CD4-positive, alpha-beta T cell treated with Interleukin-1 beta for 1 hour (primary cell): Measurements from ENCODE around the gene XYLT1.
"Not testable (repeated sequence)": the region's sequence is repeated elsewhere in the genome, so short reads cannot be mapped to it uniquely, and the experiment has no call there.

Experiments
- DNase-seq, 2 donors: peaks; one replicate each; pipeline ENCODE4 v3.0.0-alpha.2; 2020 to 2022

XYLT1 gene

GRCh38 chr16:17330044-17330443 is 140.7 kb downstream of the XYLT1 start:
- DNase-seq = no peak

DNA sequence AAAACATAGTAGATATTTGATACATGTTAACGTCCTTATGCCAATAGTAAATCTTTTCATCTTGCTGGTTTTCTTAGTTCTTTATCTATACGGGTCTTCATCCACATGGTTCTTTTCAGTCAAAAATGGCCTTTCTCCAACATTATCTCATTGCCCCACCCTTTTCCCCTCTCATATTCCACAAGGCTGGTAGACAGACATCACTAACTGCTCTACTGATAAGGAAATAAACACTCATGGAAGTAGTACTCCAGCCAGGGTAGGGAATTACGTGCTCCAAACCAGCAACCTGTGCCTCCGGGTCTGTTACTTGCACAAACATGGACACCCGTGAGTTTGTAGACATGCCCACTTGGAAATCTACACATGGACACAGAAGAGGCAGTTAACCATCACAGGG is 141.4 kb downstream of the XYLT1 start:
- no peak for DNase-seq

DNA sequence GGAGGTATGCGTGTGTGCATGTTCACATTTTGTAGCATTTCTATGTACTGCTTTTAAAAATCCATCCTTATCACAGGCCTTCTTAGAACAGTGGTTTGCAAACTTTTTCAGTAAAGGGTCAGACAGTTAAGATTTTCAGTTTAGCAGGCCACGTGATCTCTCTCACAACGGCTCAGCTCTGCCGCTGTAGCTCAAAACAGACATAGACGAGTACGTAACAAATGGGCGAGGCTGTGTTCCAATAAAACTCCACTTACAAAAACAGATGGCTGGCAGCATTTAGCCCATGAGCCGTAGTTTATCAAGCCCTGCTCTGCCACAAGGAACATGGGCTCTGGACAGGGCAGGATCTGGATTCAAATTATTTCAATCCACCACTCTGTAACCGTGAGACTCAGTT is 141.8 kb downstream of the XYLT1 start:
- no peak for DNase-seq

DNA sequence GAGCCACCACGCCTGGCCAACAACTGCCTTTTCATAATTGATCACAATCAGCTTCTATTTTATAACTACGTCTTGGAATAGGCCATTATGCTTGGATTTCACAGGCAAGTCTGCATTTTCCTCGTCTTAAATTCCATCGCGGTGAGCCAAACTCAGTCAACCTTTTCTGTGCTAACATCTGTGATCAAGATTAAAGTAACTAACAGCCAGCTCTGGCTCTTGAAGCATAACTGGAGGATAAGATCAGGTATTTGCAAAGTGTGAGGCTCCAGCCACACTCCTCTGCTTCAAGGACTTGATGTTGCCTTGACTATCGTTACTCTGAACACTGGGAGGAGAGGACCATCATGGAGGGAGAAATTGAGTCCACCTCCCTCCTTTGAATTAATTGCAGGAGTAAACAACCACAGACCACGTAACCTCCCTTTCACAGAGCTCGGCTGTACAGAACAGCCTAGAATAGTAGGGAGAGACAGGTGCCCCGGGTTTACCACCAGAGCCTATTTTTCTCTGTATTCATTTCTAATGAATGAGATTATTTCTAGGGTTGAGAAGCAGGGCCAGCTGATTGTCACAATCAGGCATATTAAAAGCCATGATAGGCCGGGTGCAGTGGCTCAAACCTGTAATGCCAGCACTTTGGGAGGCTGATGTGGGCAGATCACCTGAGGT is 143.0 kb downstream of the XYLT1 start:
- DNase-seq = no peak

- DNase-seq = no peak
Observed at GRCh38 chr16:17325476-17326143, 145.2 kb downstream of the XYLT1 start.

DNA sequence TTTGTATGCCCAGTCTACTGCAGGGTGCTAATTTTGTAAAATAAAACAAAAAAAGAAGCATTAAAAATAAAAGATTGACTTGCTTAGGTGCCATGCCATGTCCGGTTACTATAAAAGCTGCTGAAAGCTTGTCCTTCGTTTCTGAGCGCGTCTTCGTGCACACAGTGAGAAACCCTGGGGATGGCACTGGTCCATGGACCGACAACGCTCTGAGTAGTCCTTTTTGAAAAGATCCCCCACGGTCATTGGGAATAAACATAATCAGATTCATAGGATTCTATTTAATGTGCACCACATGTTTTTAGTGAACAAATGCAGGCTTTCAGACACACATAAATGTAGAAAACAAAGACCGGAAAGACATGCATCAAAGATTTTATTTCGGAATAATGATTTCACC is 146.3 kb downstream of the XYLT1 start:
- DNase-seq = no peak

- no peak for DNase-seq
Observed at GRCh38 chr16:17323171-17323570, 147.6 kb downstream of the XYLT1 start.

- no peak for DNase-seq
Observed at GRCh38 chr16:17321824-17322223, 148.9 kb downstream of the XYLT1 start.

- no peak for DNase-seq
Observed at GRCh38 chr16:17320009-17320408, 150.8 kb downstream of the XYLT1 start.

GRCh38 chr16:17318238-17318637 is 152.5 kb downstream of the XYLT1 start:
- DNase-seq = no peak

- DNase-seq = no peak
Observed at GRCh38 chr16:17316005-17316404, 154.8 kb downstream of the XYLT1 start.

DNA sequence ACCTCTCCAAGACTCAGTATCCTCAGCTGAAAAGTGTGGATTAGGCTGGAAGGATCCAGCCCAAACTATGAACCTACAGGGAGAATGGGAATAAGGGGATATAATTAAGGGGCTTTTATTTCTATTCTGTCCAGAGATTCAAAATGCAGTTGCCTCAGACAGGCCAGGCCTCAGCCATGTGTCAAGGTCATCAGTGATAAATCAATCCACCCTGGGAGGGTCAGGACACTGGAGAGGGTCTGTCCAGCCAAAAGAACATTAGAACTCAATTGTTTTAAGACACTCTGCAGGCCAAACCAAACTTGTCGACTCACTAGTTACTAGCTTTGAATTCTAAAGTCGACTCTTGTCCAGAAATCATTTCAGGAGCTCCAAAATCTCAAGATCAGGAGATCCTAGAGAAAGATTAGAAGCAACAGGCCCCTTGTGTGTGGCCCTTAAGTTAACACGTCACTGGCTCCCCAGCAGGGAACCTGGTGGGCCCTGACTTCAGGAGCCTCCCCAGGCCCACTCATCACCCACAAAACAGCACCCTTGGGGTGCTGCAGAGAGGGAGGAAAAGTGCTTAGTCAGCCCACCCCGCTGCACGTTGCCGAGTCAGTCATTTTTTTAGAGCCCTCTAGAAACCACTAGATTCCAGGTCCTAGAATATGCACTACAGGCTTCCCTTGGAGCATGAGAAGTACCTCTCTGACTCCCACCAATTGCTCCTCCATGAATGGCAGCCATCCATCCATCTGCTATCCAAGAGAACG is 156.8 kb downstream of the XYLT1 start:
- DNase-seq = no peak

GRCh38 chr16:17313085-17313611 is 157.6 kb downstream of the XYLT1 start:
- DNase-seq = no peak

- no peak for DNase-seq
Observed at GRCh38 chr16:17312094-17312710, 158.6 kb downstream of the XYLT1 start.

DNA sequence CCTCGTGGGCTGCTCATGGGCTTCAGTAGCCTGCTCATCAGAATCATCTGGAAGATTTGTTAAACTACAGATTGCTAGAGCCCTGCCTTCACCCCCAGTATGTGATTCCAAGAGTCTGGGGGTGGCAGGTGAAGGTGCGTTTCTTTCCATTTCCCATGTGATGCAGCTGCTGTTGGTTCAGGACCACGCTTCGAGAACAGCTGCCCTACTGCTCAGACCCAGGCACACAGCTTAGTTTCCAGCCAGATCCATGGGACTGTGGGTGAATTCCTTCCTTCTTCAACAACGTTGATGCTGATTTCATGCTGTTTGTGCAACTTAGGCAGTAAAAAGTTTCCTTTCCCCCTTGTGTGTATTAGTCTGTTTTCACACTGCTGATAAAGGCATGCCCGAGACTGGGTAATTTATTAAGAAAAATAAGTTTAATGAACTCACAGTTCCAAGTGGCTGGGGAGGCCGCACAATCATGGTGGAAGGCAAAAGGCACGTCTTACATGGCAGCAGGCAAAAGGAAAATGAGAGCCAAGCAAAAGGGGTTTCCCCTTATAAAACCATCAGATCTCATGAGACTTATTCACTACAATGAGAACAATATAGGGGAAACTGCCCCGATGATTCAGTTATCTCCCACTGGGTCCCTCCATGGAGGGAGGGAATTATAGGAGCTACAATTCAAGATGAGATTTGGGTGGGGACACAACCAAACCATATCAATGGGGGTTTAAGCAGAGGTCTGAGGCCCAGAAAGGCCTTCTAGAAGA is 159.2 kb downstream of the XYLT1 start:
- no peak for DNase-seq

DNA sequence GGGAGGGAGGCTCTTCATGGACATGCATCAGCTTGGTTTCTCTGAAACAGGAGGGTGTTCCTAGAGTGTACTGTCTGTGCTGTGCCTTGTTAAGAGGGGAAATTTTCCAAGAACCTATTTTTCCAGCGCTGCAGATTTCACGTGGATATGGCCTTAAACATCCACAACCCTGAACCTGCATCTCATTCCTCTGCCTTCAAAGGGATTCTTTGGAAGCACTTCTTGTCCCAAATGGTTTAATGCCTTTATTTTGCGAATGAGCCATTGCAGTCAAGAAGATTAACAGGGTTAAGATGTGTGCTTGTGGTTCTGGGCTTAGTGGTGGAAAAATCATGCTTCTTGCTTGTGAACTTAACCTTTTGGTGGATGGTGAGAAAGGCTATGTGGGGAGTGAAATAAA is 161.2 kb downstream of the XYLT1 start:
- DNase-seq = no peak

DNA sequence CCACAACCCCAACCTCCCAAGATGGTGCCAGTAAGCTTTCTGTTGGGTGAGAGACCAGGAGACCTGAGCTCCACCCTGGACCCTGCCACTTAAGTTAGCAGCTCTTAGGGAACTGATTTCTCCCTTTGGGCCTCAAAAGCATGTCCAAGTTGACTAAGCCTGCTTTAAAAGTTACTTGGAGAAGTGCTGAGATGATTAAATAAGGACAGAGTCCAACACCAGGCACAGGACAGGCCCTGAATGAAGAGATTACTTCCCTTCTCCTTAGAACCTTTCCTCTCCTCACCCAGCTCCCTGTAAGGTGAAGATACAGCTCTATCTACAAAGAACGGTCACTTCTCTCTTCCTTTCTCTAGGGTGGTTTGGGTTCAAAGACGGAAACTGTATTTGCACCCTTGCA is 162.6 kb downstream of the XYLT1 start:
- no peak for DNase-seq

- no peak for DNase-seq
Observed at GRCh38 chr16:17307504-17307903, 163.3 kb downstream of the XYLT1 start.

DNA sequence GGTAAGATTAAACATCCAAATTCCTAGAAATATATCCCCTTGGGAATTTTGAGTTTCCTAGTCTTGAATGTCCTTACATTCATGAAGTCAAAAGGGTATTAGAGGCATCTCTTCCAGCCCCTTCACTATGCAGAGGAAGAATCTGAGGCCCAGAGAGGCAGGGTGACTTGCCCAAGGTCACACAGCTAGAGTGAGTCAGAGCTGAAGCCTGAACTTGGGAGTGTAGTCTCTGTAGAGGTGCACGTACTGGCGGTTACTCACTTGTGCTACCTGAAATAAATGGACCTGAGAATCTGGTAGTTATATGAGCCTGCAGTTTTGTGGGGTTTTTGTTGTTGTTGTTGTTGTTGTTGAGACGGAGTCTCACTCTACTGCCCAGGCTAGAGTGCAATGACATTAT is 164.0 kb downstream of the XYLT1 start:
- no peak for DNase-seq

DNA sequence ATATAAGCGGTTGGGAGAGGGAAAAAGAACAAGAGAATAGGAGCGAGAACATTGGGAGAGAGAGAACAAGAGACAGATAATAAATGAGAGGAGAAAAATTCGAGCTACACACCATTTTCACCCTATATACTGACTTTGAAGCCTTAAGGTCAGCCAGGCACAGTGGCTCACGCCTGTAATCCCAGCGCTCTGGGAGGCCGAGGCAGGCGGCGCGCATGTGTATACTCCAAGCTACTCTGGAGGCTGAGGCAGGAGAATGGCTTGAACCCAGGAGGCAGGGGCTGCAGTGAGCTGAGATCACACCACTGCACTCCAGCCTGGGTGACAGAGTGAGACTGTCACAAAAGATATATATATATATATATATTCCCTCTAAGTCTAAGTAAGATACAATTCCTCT is 164.5 kb downstream of the XYLT1 start:
- not testable (repeated sequence) for DNase-seq

DNA sequence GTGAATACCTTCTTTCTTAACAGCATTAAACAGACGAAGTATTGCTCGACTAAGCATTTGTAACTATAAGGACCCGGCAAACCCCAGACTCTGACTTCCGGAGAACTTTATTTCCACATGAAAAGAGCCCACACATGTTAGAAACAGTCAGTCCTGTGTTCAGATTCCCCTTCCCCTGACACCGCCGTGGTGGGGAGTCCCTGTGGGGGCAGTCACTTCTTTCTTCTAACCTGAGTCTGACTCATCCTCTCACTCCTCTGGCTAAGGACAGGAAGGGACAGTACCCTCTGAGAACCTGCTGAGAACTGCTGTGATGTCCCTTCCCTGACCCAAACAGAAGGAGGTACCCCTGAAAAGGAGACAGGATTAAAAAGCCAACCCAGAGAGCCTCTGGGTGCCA is 165.1 kb downstream of the XYLT1 start:
- no peak for DNase-seq

DNA sequence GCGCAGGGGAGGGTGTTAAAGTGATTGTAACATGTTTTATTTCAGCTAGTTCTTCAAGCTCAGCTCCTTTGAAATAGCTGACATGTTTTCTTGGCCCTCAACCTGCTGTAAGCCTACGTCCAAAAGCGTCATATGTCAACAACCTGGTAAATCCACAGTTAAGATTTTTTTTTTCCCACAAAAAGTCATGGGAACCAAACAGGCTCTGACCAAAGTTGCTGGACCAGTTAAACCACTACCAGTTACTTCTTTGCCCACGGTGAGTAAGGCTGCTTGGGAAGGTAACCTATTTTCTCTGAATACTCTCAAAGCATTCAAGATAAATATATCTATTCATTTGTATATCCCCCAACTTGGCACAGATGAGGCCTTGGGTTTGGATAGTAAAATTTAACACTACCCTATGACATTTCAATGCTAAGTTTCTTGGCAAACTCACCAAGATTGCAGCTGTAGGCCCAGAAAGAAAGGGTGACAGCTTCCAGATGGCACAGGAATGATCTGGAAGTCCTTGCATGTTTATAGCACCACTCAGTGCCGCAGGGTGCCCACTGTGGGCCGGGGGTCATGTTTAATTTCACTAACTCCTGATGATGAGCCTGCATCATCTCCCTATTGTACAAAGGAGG is 166.2 kb downstream of the XYLT1 start:
- no peak for DNase-seq
